ENCODE results near the gene CA12.

CA12 gene

DNA sequence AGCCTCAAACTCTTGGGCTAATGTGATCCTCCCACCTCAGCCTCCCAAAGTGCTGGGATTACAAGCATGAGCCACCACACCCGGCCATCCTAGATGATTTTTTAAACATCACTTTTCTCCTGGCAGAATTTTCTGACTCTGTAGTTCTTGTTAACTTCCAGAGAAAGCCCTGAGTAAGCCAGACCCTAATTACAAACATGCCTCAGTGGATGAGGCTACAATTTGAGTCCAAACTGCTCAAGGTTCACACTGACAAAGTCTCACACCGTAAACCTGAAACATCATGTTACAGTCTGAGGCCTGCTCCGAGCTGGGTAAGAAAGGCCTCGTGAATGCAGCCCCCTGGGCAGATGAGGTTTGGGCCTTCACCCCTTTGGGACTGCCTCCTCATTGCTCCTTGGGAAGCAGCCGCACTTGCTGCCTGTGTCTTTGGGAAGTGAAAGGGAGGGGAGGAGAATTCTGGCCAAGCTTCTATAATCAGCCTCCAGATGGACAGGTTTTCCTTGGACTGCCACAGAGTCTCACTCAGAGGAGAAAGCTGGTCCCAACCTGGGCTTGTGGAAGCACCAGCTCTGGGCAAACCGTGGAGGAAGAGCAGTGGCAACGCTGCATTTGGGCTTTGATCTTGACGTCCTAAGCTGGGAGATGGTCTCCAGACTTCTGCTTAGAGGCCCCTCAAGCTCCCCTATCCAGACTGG lies 46.0 kb downstream of the CA12 start:
- TF ChIP-seq, protein P1, sequence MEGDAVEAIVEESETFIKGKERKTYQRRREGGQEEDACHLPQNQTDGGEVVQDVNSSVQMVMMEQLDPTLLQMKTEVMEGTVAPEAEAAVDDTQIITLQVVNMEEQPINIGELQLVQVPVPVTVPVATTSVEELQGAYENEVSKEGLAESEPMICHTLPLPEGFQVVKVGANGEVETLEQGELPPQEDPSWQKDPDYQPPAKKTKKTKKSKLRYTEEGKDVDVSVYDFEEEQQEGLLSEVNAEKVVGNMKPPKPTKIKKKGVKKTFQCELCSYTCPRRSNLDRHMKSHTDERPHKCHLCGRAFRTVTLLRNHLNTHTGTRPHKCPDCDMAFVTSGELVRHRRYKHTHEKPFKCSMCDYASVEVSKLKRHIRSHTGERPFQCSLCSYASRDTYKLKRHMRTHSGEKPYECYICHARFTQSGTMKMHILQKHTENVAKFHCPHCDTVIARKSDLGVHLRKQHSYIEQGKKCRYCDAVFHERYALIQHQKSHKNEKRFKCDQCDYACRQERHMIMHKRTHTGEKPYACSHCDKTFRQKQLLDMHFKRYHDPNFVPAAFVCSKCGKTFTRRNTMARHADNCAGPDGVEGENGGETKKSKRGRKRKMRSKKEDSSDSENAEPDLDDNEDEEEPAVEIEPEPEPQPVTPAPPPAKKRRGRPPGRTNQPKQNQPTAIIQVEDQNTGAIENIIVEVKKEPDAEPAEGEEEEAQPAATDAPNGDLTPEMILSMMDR (IDR thresholded peaks at IDR 0.05): no peak
- H3K4me3 Mint-ChIP-seq: no peak overlapping the region
- peaks cover 32% of the 10 kb centered on the region for H3K36me3 Mint-ChIP-seq (ENCODE audit: low read depth)
- H3K27ac Mint-ChIP-seq: no peak overlapping the region
- H3K4me1 Mint-ChIP-seq: peaks cover 35% of the 10 kb centered on the region
- peaks cover 16% of the 10 kb centered on the region for H3K27me3 Mint-ChIP-seq (ENCODE audit: low read depth, poor library complexity)
- DNase-seq: no peak
- no peaks in the 10 kb centered on the region for H3K9me3 Mint-ChIP-seq

GRCh38 chr15:63334821-63335220 lies 46.8 kb downstream of the CA12 start:
- TF ChIP-seq, protein P1 (IDR thresholded peaks at IDR 0.05): no peak
- Mint-ChIP-seq H3K27me3 (ENCODE audit: low read depth, poor library complexity) (peaks cover 7% of the 10 kb centered on the region), H3K9me3 (no peaks in the 10 kb centered on the region), H3K36me3 (ENCODE audit: low read depth) (peaks cover 23% of the 10 kb centered on the region), H3K27ac (no peak overlapping the region), H3K4me1 (peaks cover 32% of the 10 kb centered on the region), H3K4me3 (no peak overlapping the region)
- DNase-seq: no peak

- H3K9me3 Mint-ChIP-seq: no peaks in the 10 kb centered on the region
- H3K27ac Mint-ChIP-seq: no peak overlapping the region
- H3K4me1 Mint-ChIP-seq: peaks cover 41% of the 10 kb centered on the region
- DNase-seq: no peak
- no peak overlapping the region for H3K4me3 Mint-ChIP-seq
- H3K27me3 Mint-ChIP-seq (ENCODE audit: low read depth, poor library complexity): no peaks in the 10 kb centered on the region
- H3K36me3 Mint-ChIP-seq (ENCODE audit: low read depth): peaks cover 16% of the 10 kb centered on the region
- TF ChIP-seq, protein P1 (IDR thresholded peaks at IDR 0.05): no peak
Measured at GRCh38 chr15:63332367-63333124, 49.1 kb downstream of the CA12 start.

- no peak for DNase-seq
- Mint-ChIP-seq H3K9me3 (no peaks in the 10 kb centered on the region), H3K4me3 (no peak overlapping the region), H3K27ac (no peak overlapping the region), H3K27me3 (ENCODE audit: low read depth, poor library complexity) (no peaks in the 10 kb centered on the region), H3K4me1 (peaks cover 42% of the 10 kb centered on the region), H3K36me3 (ENCODE audit: low read depth) (peaks cover 13% of the 10 kb centered on the region)
- TF ChIP-seq, protein P1 (IDR thresholded peaks at IDR 0.05): no peak
Measured at GRCh38 chr15:63331456-63331855, 50.2 kb downstream of the CA12 start.

DNA sequence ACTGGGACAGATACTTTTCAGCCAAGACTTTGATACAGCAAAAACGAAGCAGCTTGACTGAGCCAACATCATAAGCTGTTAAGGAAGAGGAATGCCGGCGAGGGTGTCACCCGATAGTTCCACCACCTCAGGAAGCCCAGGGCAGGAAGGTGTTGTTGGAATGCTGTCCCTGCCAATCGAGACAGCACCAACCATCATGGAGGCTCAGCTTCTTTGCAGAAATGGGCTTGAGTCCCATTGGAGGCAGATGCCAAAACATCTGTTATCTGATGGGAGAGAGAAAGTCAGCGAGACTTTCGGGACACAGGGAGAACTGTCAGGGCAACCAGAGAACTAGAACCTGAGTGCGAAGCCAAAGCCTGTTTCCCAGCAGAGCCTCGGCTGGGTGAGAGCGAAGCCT lies 50.7 kb downstream of the CA12 start:
- Mint-ChIP-seq H3K4me1 (peaks cover 42% of the 10 kb centered on the region), H3K9me3 (no peaks in the 10 kb centered on the region), H3K4me3 (no peak overlapping the region), H3K27me3 (ENCODE audit: low read depth, poor library complexity) (no peaks in the 10 kb centered on the region), H3K36me3 (ENCODE audit: low read depth) (peaks cover 18% of the 10 kb centered on the region), H3K27ac (no peak overlapping the region)
- no peak for DNase-seq
- TF ChIP-seq, protein P1 (IDR thresholded peaks at IDR 0.05): no peak
